LNCAP (cell line): ENCODE data around the gene VSIG10L2.

Experiments used
- TF ChIP-seq, protein P1 (sequence below): fragments of 450-650 bp; IDR thresholded peaks from 2 replicates; pipeline ENCODE4 v1.5.1; 2017; ENCODE audit warnings: mild to moderate bottlenecking

VSIG10L2 gene

GRCh38 chr11:125967515-125967914, 21.7 kb downstream of the VSIG10L2 start:
- TF ChIP-seq, protein P1, sequence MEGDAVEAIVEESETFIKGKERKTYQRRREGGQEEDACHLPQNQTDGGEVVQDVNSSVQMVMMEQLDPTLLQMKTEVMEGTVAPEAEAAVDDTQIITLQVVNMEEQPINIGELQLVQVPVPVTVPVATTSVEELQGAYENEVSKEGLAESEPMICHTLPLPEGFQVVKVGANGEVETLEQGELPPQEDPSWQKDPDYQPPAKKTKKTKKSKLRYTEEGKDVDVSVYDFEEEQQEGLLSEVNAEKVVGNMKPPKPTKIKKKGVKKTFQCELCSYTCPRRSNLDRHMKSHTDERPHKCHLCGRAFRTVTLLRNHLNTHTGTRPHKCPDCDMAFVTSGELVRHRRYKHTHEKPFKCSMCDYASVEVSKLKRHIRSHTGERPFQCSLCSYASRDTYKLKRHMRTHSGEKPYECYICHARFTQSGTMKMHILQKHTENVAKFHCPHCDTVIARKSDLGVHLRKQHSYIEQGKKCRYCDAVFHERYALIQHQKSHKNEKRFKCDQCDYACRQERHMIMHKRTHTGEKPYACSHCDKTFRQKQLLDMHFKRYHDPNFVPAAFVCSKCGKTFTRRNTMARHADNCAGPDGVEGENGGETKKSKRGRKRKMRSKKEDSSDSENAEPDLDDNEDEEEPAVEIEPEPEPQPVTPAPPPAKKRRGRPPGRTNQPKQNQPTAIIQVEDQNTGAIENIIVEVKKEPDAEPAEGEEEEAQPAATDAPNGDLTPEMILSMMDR = no peak

DNA sequence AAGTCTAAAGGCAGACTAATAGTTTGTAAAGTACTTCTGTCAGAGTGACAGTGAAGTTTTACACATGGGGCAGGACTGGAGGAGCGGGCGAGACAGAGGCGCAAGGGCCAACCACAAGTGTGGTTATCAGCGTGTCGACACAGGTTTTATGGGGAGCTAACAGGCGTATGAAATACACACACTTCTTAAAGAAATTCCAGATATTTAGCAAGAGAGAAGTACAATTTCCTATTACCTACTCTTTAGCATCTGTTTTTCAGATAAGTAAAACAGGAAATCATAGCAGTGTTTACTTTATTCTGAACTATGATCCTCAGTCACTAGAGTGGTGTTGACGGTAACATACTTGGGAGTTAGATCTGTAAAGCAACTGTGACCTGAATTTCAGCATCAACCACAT, 22.5 kb downstream of the VSIG10L2 start:
- TF ChIP-seq, protein P1 = no peak

GRCh38 chr11:125971618-125972017, 25.8 kb downstream of the VSIG10L2 start:
- TF ChIP-seq, protein P1 = no peak

DNA sequence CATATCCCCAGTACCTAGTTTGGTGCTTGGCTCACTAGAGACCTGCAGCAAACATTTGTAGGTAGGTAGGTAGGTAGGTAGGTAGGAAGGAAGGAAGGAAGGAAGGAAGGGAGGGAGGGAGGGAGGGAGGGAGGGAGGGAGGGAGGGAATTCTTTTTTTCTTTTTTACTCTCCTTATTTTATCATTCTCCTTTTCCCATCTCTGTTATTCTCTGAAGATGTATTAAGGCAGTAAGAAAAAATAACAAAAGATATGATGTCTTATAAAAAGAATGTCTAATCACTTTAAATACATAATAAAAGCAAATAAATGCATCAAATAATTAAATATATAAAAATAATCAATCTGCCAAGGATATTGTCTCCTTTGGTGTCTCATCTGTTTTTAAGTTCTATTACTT, 28.4 kb downstream of the VSIG10L2 start:
- TF ChIP-seq, protein P1 = no peak

GRCh38 chr11:125975634-125976033, 29.8 kb downstream of the VSIG10L2 start:
- TF ChIP-seq, protein P1 = no peak

DNA sequence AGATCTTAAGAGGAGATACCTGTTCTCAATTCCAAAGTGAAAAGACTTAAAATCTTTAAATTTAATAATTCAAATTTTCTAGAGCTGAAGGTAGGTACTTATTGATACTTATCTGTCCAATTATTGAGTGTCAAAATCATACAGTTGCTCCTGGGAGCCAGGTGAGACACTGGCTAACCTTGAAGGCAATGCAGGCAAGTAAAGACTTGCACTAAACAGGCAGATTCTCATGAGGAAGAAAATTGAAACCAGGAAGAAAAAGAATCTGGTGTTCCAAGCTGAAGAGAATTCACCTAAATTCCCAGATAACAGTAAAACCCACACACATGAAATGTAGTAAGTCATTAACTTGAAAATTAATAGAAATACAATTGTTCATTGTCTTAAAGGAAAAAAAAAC, 30.3 kb downstream of the VSIG10L2 start:
- TF ChIP-seq, protein P1 = no peak

DNA sequence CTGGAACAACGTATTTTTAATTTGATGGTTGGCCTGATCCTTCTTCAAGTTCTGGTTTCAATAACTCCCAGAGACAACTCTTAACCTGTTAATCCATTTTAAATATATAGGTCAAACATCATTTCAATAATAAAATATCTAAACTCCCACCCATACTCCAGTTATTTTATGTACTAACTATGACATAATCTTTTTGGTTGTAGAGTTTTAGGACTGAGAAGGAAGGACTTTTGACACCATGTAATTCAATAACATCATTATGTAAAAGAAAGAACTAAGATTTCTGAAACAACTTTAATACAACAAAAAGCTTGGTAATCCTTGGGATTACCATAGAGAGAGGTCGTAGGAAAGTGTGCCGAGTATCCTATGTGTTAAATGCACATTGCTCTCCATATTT, 31.5 kb downstream of the VSIG10L2 start:
- TF ChIP-seq, protein P1 = no peak

DNA sequence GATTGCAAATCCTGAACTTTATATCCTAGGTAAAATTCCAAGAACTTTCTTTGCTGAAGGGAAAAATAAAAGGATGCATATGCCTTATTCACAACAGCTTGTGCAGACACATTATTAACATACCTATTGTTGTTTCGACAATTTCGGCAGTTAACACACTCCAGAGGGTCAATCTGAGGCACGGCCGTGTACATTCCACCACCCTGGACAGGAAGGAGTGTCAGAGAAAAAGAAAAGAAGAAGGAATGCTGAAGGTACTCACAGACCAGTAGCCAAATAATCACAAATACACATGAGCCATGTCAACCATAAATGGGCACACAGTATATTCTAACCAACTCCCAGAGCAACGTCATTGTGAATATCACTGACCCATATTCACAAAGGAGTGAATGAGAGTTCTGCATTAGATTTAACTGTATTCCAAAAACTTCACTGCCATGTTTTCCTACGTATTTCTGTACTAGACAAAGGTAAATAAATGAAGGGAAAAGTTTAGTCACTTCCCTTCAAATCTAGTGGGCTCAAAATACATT, 32.4 kb downstream of the VSIG10L2 start:
- TF ChIP-seq, protein P1 = no peak
